NCI-H2227 (cell line): ENCODE data around the gene ANKRD10.
A peak's percentile ranks its signal among the peaks of the same experiment; 100 is the strongest.
"Not testable (repeated sequence)": the region's sequence is repeated elsewhere in the genome, so short reads cannot be mapped to it uniquely, and the experiment has no call there.

Experiments
- DNase-seq: peaks from one replicate; lab custom pipeline; 2025; ENCODE audit not compliant: unreplicated experiment; lab: John Stamatoyannopoulos, UW

Gene ANKRD10

DNA sequence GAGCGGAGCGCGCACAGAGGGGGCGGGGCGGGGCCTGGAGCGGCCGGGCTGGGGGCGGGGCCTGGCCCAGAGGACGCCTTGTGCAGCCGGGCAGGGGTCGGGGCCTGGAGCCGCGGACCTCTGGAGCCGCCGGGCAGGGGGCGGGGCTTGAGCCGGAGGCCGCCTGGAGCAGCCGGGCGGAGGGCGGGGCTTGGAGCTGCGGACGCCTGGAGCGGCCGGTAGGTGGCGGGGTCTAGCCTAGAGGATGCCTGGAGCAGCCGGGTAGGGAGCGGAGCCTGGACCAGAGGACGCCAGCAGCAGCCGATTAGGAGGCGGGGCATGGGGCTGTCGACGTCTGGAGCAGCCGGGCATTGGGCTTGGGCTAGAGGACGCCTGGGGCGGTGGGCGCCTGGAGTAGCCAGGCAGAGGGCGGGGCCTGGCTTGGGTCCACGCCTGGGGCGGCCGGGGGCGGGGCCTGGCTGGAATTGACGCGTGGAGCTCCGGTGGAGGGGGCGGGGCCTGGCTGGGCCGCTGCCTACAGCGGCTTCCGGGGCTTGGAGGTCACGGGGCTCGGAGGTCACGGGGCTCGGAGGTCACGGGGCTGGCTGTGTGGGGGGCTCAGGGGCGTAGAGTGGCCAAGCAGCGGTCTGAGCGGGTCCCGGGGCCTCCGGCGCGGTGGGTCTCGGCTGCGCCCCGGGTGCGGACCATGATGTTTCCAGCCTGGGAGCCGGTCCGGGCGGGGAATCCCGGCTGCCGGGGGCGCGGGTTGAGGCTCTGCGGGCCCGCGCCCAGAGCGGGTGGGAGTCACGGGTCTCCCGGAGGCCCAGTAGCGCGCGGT is at the start of gene ANKRD10:
TSS of gene ANKRD10 (minus strand) at position 13 of the 817 bp plus-strand sequence. CDS start 135 bp downstream, outside the sequence.
- peak; percentile 97 for DNase-seq

DNA sequence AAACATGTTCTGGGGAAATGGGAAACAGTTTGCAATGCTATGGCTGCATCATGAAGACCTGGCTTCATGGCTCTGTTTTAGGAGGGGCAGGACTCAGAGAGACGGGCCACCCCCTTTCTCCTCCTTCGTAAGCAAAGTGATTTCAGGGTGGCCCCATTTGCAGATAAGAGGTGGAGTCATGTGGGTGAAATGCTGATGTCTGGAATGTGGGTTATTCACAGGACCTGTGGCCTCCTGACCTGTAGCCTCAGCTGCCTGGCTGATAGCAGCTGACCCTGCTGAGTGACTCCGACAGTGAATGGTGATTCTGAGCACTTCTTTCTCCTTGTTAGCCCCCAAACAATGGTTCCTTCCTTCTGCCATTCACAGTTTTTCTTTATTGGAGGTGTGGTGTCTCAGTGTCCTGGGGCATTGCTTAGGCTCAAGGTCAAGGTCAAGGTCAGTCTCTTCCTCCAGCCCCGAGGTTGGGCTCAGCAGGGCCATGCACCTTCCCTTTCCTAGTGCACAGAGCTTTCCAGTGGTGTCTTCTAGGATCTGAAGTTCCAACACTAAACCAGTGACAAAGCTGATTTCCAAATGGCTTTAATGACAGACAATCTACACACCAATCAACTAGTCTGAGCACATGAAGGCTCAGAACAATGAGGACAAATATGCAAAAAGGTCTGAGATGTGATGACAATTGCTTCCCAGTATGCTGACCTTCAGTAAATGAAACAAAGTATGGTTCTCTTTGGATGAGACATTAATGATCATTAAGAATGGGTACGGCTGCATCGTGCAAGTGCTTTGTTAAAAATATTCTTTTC is 49.6 kb upstream of the ANKRD10 start:
- no peak for DNase-seq

DNA sequence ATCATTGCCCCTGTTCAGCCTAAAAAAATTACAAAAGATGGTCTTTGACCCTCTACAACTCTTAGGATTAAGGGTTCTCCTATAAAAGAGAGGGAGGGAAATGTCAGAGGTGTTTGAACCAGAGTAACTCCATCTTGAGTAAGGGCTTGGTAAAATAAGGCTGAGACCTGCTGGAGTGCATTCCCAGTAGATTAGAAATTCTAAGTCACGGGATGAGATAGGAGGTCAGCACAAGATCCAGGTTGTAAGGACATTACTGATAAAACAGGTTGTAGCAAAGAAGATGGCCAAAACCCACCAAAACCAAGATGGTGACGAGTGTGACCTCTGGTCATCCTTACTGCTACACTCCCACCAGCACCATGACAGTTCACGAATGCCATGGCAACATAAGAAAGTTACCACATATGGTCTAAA is 48.7 kb upstream of the ANKRD10 start:
- no peak for DNase-seq

DNA sequence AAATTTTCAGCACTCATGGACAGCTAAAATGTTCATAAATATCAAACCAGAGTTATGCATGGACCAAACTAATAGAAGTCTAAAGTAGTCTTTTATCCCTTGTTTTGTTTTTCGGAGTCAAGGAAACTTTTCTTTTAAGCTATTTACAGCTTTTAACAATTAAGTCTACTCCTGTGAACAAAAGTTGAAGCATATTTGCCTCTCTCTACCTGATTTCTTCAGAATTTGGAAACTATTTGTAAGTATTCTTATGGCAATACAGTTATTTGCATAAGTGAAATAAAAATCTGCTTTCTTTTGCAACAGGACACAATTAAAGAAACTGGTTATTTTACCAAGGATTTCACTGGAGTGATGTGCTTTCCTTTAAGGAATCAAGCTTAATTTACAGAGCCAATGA is 47.1 kb upstream of the ANKRD10 start:
- DNase-seq: no peak

DNA sequence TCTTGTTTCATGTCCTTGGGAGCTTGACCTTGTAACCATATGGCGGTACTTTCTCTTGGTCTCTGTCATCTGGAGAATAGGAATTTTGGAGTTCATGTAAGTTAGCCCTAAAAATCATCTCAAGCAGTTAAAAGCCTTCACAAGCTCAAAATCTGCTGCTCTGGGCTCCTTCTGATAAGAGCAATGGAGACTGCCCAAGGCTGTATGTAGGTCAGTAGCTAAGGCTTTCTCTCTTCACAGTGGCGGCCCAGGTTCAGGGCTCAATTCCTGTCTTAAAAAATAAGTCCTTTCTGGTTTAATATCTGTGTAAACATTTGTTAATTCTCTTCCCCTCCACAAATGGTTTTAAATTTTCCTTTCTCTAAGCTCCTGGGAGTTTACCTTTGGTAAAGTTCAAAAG is 45.3 kb upstream of the ANKRD10 start:
- DNase-seq: no peak

DNA sequence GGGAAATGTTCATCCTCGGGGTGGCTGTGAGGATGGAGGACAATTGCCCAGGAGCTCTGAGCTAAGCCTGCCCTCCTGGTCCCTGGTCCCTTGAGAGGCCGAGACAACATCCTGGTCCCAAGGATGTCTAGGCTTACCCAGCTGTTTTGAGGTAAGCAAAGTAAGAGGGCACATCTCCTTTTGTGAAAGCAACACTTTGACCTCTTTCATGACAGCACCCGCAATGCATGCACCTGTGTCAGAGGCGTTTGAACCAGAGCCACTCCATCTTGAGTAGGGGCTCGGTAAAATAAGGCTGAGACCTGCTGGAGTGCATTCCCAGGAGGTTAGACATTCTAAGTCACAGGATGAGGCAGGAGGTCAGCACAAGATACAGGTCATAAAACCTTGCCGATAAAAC is 43.1 kb upstream of the ANKRD10 start:
- no peak for DNase-seq

DNA sequence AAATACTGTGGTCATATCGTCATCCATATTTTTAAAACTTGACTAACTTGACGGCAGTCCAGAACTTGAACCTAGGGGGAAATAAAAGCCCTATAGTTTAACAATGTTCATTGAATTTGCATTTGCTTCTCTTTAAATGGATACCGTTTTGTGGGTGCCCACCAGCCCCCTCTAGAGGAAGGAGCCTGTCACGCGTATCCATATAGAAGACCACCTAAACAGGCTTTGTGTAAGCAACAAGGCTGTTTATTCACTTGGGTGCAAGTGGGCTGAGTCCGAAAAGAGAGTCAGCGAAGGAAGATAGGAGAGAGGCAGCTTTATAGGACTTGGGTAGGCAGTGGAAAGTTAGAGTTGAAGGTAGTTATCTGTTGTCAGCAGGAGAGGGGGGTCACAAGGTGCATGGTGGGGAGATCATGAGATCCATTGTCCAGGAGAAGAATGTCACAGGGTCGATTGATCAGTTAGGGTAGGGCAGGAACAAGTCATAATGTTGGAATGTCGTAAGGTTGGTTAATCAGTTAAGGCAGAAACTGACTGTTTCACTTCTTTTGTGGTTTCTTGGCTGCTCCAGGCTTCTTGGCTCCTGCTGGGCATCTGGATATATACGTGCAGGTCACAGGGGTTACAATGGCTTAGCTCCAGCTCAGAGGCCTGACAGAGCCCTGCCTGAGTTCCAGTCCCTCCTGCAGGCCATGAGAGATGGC is 42.5 kb upstream of the ANKRD10 start:
- DNase-seq: no peak

DNA sequence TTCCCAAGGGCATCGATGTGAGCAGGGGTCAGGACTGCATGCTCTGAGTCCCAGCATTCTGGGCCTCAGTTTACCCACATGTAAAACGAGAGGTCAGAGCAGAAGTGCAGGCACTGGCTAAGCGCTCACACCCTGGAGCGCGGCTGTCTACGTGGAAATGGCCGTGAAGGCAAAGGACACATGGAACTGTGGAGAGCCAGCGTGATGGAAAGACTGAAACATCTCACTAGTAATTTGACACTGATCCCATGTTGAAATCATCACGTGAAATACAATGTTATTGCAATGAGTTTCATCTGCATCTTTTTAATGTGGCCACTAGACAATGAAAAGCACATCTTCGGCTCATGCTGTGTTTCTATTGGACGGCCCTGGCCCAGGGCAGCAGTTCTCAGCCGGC is 41.3 kb upstream of the ANKRD10 start:
- DNase-seq: not testable (repeated sequence)

DNA sequence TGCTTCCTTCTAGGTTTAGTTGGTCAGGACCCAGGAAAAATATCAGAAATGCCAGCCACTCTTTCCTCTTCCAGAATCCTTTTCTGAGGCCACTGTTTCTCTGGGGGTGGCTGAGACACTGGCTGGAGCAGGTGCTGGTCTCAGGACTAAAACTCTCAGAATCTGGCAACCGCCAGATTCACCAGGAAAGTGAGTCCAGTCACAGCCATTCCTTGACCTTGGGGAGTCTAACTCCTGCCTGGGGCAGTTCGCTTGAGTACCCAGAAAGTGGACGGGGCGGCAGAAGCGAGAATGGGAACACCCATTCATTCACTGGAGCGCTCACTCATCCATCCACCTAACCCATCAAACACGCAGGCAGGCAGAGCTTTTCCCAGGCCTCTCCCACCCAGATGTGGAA is 40.7 kb upstream of the ANKRD10 start:
- not testable (repeated sequence) for DNase-seq

DNA sequence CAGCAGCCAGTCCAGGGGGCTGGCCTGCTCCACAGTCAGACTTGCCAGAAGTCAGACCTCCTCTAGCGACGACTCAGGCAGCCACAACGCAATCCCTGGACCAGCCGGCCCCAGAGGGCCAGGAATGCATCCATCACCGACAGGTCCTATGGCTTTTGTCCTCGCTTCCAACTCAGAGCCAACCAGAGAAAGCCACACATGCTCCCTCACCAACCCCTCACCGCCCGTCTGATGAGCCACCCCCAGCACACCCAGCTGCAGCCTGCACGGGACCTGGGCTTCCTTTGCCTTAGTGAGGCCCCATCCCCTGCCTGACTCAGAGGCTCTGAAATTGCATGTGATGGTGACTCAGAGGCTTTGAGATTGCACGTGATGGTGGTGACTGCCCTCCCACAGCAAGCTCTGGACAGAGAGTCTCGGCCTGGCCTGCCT is 40.2 kb upstream of the ANKRD10 start:
- DNase-seq: not testable (repeated sequence)

DNA sequence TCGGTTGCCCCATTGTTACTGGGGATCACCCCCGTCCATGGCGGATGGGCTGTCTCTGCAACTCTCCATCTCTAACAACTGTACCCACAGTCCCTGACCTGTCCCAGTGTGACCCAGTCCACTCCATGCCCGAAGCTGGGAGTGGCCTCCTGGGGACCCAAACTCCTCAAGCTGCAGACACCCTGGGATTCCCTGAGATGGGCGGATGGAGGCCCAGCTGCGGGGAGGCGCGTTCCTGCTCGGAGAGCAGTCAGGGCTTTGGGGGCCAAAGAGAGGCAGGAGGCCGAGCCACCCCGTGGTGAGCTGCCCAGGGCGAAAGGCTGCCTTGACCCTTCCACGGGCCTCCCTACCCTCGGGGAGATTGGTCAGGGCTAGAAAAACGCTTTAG is 39.7 kb upstream of the ANKRD10 start:
- DNase-seq: not testable (repeated sequence)

DNA sequence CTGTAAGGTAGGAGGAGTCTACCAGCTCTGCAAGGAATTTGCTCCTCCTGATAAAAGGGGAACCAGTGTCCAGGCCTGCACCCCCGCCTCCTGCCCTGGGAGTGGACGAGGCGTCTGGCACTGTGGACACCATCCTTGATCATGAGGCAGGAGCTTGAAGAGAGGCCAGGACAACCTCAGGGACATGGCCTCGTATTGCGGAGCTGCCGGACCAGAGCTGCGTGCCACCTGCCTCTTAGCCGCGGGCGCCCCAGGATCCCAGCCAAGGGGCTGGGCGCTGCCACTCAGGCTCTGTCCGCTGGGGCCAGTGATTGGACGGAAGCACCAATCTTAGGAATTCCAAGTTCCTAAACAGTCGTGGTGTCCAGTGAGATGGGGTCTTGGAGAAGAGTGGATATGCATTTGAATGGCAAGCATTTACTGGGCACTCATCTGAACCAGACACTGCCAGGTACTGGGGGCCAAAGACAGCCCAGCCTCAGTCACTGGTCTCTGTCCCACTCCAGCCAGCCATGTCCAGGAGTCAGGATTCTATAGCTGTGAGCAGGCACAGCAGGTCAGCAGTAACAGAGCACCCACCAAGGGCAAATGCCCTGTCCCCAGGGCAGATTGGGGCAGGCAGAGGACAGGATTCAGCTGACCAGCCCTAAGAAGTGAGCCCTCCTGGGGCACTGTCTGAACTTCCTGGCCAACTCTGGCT is 39.1 kb upstream of the ANKRD10 start:
- DNase-seq: no peak

DNA sequence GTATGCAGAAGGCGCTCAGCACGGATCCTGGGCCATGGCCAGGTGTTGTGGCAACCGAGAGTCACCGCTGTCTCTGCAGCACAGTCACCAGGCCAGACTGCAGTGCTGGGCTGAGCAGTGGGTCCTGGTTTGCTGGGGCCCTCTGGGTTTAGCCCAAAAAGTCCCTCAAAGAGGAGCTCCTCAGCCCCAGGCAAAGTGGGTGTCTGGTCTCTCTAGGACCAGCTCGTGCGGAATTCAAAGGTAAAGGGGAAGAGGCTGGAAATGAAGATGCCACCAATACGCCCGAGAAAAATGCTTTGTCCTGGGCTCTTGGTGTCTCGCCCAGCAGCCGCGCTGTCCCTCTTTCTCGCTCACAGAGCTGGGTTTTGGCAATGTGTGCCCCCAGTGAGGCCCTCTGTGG is 38.5 kb upstream of the ANKRD10 start:
- DNase-seq: no peak

DNA sequence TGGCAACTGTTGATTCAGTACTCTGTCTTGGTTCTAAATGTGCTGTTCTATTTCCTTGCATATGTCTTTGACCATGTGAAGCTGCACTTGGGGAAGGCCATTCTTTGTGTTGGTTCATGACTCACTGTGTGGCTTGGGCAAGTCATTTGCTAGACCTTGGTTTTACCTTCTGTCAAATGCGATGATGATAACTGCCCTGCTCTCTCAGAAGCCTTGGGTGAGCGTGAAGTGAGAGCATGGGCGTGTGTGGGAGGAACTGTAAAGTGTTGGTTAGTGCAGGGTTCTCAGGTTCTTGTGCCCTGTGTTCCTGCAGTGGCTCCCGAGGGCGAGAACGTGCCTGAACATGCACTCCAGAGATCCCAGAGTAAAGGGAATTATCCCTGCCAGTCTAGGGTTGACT is 37.3 kb upstream of the ANKRD10 start:
- not testable (repeated sequence) for DNase-seq

DNA sequence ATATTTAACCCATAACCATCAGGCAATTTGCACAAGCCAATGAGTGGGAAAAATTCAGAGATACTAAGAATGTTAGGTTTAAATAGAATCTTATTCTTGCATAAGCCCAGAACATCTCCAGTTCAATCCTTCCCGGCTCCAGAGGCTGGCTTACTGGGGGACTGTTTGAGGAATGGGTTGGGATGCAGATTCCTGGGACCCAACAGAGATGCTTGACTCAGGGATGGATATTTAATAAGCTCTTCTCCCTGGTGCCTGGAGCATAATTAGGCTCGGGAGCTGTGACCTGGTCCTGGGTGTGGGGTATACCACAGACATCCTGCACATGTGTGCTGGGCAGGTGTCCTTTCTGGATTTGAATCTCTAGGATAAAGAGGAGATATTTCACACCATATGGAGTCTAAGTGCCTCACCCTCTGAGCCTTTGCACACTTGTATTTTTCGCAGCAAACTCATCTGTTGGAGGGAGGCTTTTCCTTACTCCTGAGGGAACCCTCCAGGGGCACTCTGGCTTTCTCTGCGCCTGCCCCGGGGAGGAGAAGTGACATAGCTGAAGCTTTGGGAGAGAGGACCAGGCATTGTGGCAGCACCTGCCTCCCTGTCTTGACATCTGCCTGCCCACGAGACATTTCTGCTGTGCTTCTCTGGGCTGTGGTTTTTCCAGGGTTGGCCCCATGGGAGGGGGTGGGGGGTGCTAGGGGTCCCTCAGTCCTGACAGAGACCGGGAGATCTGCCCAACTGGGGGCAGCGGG is 36.1 kb upstream of the ANKRD10 start:
- DNase-seq: no peak

DNA sequence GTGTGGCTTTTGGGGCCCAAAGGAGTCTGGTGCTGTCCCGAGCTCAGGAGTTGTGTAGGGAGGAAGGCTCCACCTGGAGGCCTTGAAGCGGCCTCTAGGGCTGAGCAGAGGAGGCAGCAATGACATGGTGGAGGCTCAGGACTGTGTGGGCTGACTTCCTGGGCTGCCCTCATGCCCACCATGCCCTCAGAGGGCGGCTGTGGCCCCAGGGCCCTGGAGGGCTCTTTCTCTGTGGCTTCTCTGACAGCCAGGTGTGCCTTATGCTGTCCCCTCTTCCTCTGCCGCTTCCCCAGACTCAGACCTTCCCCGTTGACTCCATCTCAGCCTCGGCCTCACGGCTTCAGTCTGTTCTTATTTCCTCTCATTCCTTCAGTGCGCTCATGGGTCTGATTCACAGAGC is 35.5 kb upstream of the ANKRD10 start:
- DNase-seq: no peak

DNA sequence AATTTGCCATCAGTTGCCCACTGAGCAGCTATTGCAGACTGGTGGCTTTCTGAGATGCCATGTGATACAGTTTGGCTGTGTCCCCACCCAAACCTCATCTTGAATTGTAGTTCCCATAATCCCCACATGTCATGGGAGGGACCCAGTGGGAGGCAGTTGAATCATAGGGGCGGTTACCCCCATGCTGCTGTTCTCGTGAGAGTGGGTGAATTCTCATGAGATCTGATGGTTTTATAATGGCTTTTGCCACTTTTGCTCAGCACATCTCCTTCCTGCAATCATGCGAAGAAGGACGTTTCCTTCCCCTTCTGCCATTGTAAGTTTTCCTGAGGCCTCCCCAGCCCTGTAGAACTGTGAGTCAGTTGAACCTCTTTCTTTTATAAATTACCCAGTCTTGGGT is 34.8 kb upstream of the ANKRD10 start:
- DNase-seq: no peak

DNA sequence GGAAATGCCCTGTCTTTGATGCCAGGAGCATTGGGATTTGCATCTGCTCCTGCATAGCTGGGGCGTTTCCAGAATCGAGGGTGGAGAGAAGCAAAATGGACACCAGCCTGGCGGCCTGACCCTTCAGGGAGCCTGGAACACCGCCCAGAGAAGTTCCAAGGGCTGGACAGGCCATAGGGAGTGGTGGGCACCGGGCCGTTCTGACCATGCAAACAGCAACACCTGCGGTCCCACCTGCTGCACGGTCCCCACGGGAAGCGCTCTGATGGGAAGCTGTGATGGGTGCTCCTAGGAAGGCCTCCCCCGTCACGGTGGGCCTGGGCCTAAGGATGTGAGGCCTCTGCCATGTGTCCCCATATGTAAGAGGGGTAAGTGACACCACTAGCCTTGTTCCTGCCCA is 34.2 kb upstream of the ANKRD10 start:
- DNase-seq: no peak

DNA sequence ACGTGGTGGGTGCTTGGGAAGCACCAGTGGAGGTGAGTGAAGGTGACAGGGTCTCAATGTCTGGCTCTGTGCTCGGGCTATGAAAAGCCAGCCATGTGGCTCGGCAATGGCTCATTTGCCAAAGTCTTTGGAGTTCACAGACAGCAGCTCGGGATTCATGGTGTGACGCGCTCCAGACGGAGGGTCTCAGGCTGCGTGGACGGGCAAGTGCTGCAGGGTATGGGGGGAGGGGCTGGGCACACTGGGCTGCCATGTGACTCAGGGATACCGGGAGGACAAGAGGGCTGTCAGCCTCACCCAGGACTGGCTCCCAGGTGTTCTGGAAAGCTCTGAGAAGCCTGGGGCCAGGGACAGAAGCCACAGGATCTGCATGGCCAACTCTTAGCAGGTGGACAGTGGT is 32.5 kb upstream of the ANKRD10 start:
- DNase-seq: not testable (repeated sequence)

DNA sequence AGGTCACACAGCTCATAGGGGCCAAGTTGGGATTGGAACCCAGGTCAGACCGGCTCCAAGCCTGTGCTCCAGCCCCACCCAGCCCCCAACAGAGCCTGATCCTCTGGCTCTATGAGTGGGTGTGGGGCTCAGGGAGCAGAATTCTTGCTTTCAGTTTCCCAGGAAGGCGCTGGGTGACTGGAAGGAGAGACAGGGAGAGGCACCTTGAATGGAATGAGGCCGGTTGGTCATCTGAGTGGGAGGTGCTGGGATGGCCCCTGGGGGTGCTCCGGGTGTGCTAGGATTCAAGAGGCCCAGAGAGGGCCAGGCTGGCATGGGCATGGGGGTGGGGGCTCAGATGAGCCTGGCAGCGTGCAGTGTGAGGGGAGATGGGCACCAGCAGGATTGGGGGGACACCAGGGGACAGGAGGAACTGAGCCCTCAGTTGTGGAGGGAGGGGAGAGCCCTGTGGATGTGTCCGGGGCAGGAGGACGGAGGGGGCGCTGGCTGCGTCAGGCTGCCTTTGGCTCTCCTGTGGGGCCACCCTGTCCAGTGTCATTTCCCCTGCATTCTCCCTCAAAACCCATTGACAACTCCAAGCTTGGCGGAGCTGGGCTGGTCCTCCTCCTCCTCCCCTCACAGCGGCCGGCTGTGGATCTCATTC is 31.2 kb upstream of the ANKRD10 start:
- DNase-seq: no peak
